ENCODE measurements around the gene WBP2. TPM values are rescaled to one million over a fixed set of nuclear protein-coding genes. Genes with fewer than 3 reads are reported as not detected.

The WBP2 gene
- total and polyA plus RNA-seq, 2 of the 13 experiments (the other 11 are each of a cell fraction or from before 2014, with no cell fraction given) = 29.2 to 29.5 TPM

DNA sequence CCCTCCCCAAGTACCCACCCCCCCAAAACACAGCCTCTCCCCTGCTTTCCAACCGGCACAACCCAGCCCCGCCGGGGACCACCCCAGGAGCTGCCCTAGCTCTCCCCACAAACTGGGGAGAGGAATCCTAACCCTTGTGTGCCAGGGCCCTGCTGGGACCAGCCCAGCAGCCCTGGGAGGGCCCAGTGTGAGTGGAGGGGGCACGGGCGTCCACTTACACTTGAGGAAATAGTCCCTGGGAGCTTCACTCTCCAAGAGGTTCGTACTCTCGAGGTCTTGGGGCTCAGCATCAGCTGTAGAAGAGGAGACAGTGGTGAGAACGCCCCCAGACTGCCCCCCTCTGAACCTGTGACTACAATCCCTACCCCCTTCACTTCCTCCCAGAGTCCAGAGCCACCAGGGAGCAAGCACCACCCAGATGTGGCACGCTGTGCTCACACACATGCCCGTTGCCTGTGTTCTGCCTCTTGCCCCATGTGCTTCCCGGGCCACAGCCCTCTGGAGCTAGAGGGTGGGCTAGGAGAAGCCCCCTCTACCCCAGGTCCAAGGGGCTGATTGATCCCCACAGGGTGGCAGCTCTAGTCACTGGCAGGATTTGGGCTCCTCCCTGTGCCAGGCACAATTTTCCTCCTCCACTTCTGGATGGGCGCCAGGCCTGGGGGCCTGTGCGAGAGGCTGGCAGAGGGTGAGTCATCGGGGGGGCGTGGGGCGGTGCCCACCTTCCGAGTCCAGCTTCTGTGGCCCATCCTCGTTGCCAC, 20.2 kb upstream of the WBP2 start (continued):
- TF ChIP-seq JUNB (CRISPR knock-in tag; IDR thresholded peaks at IDR 0.05; ENCODE audit: borderline replicate concordance) (no peak), RXRB (CRISPR knock-in tag; IDR thresholded peaks at IDR 0.05; ENCODE audit: borderline replicate concordance) (no peak), MED13 (CRISPR knock-in tag; IDR thresholded peaks at IDR 0.05) (no peak), ZNF205 (CRISPR knock-in tag; IDR thresholded peaks at IDR 0.05) (no peak), ZNF17 (CRISPR knock-in tag; IDR thresholded peaks at IDR 0.05) (no peak), NR2F2 (IDR thresholded peaks at IDR 0.05; ENCODE audit: borderline replicate concordance, low read depth) (no peak), ZNF777 (CRISPR knock-in tag; IDR thresholded peaks at IDR 0.05) (no peak), POGZ (CRISPR knock-in tag; IDR thresholded peaks at IDR 0.05) (no peak), EHMT2 (IDR thresholded peaks at IDR 0.05; ENCODE audit: borderline replicate concordance, low read depth, low read length) (no peak), ZSCAN22 (CRISPR knock-in tag; IDR thresholded peaks at IDR 0.05) (no peak), KDM5B (CRISPR knock-in tag; IDR thresholded peaks at IDR 0.05; ENCODE audit: borderline replicate concordance) (no peak), ASH2L (IDR thresholded peaks at IDR 0.05; ENCODE audit: insufficient read length, low read depth, low read length) (no peak), ZNF644 (CRISPR knock-in tag; IDR thresholded peaks at IDR 0.05; ENCODE audit: low read depth) (no peak), ARHGAP35 (CRISPR knock-in tag; IDR thresholded peaks at IDR 0.05; ENCODE audit: borderline replicate concordance) (no peak), ZNF747 (CRISPR knock-in tag; IDR thresholded peaks at IDR 0.05; ENCODE audit: borderline replicate concordance) (no peak), MBNL3 (CRISPR knock-in tag; conservative IDR thresholded peaks at IDR 0.05) (no peak), FOSL2 (CRISPR knock-in tag; IDR thresholded peaks at IDR 0.05) (no peak), MIXL1 (CRISPR knock-in tag; IDR thresholded peaks at IDR 0.05) (no peak), ZNF781 (CRISPR knock-in tag; IDR thresholded peaks at IDR 0.05; ENCODE audit: borderline replicate concordance, not compliant biosample characterization) (no peak), ZNF720 (CRISPR knock-in tag; IDR thresholded peaks at IDR 0.05) (no peak), MAZ (IDR thresholded peaks at IDR 0.05; ENCODE audit: borderline replicate concordance, low read depth, low read length) (no peak), MAZ (CRISPR knock-in tag; IDR thresholded peaks at IDR 0.05; ENCODE audit: low read depth) (no peak)
- TF ChIP-seq, protein P1, sequence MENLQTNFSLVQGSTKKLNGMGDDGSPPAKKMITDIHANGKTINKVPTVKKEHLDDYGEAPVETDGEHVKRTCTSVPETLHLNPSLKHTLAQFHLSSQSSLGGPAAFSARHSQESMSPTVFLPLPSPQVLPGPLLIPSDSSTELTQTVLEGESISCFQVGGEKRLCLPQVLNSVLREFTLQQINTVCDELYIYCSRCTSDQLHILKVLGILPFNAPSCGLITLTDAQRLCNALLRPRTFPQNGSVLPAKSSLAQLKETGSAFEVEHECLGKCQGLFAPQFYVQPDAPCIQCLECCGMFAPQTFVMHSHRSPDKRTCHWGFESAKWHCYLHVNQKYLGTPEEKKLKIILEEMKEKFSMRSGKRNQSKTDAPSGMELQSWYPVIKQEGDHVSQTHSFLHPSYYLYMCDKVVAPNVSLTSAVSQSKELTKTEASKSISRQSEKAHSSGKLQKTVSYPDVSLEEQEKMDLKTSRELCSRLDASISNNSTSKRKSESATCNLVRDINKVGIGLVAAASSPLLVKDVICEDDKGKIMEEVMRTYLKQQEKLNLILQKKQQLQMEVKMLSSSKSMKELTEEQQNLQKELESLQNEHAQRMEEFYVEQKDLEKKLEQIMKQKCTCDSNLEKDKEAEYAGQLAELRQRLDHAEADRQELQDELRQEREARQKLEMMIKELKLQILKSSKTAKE (CRISPR knock-in tag; IDR thresholded peaks at IDR 0.05; ENCODE audit: borderline replicate concordance) = no peak
- TF ChIP-seq, protein P2, sequence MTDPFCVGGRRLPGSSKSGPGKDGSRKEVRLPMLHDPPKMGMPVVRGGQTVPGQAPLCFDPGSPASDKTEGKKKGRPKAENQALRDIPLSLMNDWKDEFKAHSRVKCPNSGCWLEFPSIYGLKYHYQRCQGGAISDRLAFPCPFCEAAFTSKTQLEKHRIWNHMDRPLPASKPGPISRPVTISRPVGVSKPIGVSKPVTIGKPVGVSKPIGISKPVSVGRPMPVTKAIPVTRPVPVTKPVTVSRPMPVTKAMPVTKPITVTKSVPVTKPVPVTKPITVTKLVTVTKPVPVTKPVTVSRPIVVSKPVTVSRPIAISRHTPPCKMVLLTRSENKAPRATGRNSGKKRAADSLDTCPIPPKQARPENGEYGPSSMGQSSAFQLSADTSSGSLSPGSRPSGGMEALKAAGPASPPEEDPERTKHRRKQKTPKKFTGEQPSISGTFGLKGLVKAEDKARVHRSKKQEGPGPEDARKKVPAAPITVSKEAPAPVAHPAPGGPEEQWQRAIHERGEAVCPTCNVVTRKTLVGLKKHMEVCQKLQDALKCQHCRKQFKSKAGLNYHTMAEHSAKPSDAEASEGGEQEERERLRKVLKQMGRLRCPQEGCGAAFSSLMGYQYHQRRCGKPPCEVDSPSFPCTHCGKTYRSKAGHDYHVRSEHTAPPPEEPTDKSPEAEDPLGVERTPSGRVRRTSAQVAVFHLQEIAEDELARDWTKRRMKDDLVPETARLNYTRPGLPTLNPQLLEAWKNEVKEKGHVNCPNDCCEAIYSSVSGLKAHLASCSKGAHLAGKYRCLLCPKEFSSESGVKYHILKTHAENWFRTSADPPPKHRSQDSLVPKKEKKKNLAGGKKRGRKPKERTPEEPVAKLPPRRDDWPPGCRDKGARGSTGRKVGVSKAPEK (CRISPR knock-in tag; IDR thresholded peaks at IDR 0.05; ENCODE audit: borderline replicate concordance) = 0 out of 2 replicates have a peak, but pooled peaks have one; percentile 38
- TF ChIP-seq, protein P3, sequence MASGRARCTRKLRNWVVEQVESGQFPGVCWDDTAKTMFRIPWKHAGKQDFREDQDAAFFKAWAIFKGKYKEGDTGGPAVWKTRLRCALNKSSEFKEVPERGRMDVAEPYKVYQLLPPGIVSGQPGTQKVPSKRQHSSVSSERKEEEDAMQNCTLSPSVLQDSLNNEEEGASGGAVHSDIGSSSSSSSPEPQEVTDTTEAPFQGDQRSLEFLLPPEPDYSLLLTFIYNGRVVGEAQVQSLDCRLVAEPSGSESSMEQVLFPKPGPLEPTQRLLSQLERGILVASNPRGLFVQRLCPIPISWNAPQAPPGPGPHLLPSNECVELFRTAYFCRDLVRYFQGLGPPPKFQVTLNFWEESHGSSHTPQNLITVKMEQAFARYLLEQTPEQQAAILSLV (CRISPR knock-in tag; IDR thresholded peaks at IDR 0.05; ENCODE audit: borderline replicate concordance) = no peak

Data from HepG2 (cell line).